Measurements from ENCODE around the gene ACYP2.

GRCh38 chr2:54275541-54275940 lies 160.1 kb downstream of the ACYP2 start:
- TF ChIP-seq, protein P1, sequence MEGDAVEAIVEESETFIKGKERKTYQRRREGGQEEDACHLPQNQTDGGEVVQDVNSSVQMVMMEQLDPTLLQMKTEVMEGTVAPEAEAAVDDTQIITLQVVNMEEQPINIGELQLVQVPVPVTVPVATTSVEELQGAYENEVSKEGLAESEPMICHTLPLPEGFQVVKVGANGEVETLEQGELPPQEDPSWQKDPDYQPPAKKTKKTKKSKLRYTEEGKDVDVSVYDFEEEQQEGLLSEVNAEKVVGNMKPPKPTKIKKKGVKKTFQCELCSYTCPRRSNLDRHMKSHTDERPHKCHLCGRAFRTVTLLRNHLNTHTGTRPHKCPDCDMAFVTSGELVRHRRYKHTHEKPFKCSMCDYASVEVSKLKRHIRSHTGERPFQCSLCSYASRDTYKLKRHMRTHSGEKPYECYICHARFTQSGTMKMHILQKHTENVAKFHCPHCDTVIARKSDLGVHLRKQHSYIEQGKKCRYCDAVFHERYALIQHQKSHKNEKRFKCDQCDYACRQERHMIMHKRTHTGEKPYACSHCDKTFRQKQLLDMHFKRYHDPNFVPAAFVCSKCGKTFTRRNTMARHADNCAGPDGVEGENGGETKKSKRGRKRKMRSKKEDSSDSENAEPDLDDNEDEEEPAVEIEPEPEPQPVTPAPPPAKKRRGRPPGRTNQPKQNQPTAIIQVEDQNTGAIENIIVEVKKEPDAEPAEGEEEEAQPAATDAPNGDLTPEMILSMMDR (IDR thresholded peaks at IDR 0.05): no peak
- no peak for TF ChIP-seq POLR2A (IDR thresholded peaks at IDR 0.05)
- no peak for TF ChIP-seq EP300 (IDR thresholded peaks at IDR 0.05; ENCODE audit: low read depth)

Data from transverse colon (tissue), 3 donors.